ENCODE results near the gene CCR1. TPM values are rescaled to one million over a fixed set of nuclear protein-coding genes. Genes with fewer than 3 reads are reported as not detected.

Gene CCR1
- polyA plus RNA-seq, 1 experiment = not detected

DNA sequence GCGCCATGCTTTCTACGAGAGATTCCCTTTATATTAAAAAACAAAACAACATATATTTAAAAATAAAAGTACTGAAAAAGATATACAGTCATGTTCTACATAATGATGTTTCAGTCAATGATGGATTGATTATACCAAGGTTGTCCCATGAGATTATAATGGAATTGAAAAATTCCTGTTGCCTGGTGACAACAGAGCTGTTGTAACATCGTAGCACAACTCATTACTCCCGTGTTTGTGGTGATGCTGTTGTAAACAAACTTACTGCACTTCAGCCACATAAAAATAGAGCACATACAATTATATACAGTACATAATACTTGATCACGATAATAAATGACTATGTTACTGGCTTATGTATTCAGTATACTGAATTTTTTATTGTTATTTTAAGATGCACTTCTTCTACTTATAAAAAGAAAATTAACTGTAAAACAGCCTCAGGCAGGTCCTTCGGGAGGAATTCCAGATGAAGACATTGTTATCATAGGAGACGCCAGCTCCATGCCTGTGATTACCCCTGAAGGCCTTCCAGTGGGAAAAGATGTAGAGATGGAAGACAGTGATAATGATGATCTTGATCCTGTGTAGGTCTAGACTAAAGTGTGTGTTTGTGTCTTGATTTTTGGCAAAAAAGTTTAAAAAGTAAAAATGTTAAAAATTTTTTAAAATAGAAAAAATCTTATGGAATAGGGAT, 11.7 kb downstream of the CCR1 start:
- POLR2A ChIA-PET = no interaction called here
- CTCF ChIA-PET = interaction anchor here (0.6 to 1.1 kb wide), 3 partner anchors 9 to 1858 kb away, joined by 3 read pairs; partner anchors contain the start of gene TCAIM
- Histone ChIP-seq H3K4me3 (ENCODE audit: low read depth, low read length) (no peak overlapping the region), H3K36me3 (ENCODE audit: control insufficient read depth, insufficient read depth, low read length) (no peaks in the 10 kb centered on the region), H3K27me3 (ENCODE audit: control insufficient read depth, insufficient read depth, low read length) (peaks cover 4% of the 10 kb centered on the region)
- no peak for DNase-seq (ENCODE audit: low read depth)
- no peak for TF ChIP-seq CTCF (IDR thresholded peaks at IDR 0.05; ENCODE audit: insufficient read depth, low read depth, low read length)

DNA sequence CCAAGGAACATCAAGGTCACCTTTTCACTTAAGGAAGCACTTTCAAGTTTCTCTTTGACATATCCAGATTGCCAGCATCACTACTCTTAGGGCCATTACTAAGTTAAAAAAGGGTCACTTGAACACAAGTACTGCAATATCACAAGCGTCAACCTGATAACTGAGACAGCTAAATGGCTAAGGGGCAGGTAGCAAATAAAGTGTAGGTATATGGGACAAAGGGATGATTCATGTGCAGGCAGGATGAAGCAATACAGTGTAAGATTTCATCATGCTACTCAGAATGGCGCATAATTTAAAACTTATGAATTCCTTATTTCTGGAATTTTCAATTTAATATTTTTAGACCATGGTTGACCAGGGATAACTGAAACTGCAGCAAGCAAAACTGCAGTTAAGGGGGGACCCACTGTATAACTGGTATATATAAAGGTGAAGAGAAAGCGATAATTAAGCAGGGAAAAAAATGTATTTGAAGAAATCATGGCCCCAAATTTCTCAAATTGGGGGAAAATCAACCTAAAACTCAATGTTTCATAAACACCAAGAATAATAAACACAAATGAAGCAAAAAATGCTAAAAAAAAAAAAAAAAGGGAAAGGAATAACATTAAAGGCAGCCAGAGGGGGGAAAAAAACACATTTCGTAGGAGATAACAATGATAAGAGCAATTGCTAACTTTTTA, 13.1 kb downstream of the CCR1 start:
- ChIA-PET POLR2A (no interaction called here), CTCF (no interaction called here)
- no peak for TF ChIP-seq CTCF (IDR thresholded peaks at IDR 0.05; ENCODE audit: insufficient read depth, low read depth, low read length)
- Histone ChIP-seq H3K36me3 (ENCODE audit: control insufficient read depth, insufficient read depth, low read length) (no peaks in the 10 kb centered on the region), H3K27me3 (ENCODE audit: control insufficient read depth, insufficient read depth, low read length) (peaks cover 1% of the 10 kb centered on the region; the same call in 1 of the 2 replicates), H3K4me3 (ENCODE audit: low read depth, low read length) (no peak overlapping the region)
- no peak for DNase-seq (ENCODE audit: low read depth)

GRCh38 chr3:46193436-46193835, 14.7 kb downstream of the CCR1 start:
- no peaks in the 10 kb centered on the region for H3K36me3 ChIP-seq (ENCODE audit: control insufficient read depth, insufficient read depth, low read length)
- ChIA-PET POLR2A (no interaction called here), CTCF (interaction anchor here (1.3 kb wide), 1 partner anchor 15 kb away, joined by 3 read pairs; the partner anchor contains the start of gene CCR1)
- H3K27me3 ChIP-seq (ENCODE audit: control insufficient read depth, insufficient read depth, low read length) = no peaks in the 10 kb centered on the region
- H3K4me3 ChIP-seq (ENCODE audit: low read depth, low read length) = no peak overlapping the region
- no peak for DNase-seq (ENCODE audit: low read depth)
- no peak for TF ChIP-seq CTCF (IDR thresholded peaks at IDR 0.05; ENCODE audit: insufficient read depth, low read depth, low read length)

DNA sequence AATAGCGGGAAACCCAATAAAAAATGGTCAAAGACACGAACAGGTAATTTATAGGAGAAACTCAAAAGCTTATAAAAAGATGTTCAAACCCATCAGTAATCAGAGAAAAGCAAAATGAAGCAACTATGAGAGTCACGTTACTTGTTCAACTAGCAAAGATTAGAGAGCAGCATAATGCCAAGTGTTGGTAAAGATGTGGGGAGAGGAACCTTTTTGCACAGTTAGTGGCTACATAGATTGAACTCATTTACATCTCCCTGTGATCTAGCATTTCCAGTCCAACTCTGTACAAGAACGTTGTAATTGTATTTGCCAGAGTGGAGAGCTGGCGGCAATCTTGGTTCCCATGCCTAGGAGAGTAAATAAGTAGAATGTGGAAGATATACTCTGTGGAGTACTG, 15.2 kb downstream of the CCR1 start:
- DNase-seq (ENCODE audit: low read depth) = no peak
- Histone ChIP-seq H3K36me3 (ENCODE audit: control insufficient read depth, insufficient read depth, low read length) (no peaks in the 10 kb centered on the region), H3K4me3 (ENCODE audit: low read depth, low read length) (no peak overlapping the region), H3K27me3 (ENCODE audit: control insufficient read depth, insufficient read depth, low read length) (no peaks in the 10 kb centered on the region)
- POLR2A ChIA-PET = no interaction called here
- TF ChIP-seq CTCF (IDR thresholded peaks at IDR 0.05; ENCODE audit: insufficient read depth, low read depth, low read length) = no peak
- CTCF ChIA-PET = interaction anchor here (1.3 kb wide), 1 partner anchor 15 kb away, joined by 3 read pairs; the partner anchor contains the start of gene CCR1

GRCh38 chr3:46191730-46192129, 16.4 kb downstream of the CCR1 start:
- no peak for TF ChIP-seq CTCF (IDR thresholded peaks at IDR 0.05; ENCODE audit: insufficient read depth, low read depth, low read length)
- H3K27me3 ChIP-seq (ENCODE audit: control insufficient read depth, insufficient read depth, low read length) = no peaks in the 10 kb centered on the region
- ChIA-PET POLR2A (no interaction called here), CTCF (interaction anchor here (0.9 to 1.2 kb wide), 3 partner anchors 9 to 297 kb away, joined by 3 to 4 read pairs (median 3); partner anchors contain the start of gene CCR1)
- no peak for DNase-seq (ENCODE audit: low read depth)
- H3K4me3 ChIP-seq (ENCODE audit: low read depth, low read length) = no peak overlapping the region
- no peaks in the 10 kb centered on the region for H3K36me3 ChIP-seq (ENCODE audit: control insufficient read depth, insufficient read depth, low read length)

Data from BJ (cell line).